K562 (cell line): ENCODE data around the gene MFAP3L. TPM values are rescaled to one million over a fixed set of nuclear protein-coding genes. Genes with fewer than 3 reads are reported as not detected.

ENCODE experiments used
- ATAC-seq: fragments of 200-7000 bp; cut with Tn5 transposase; 3 replicates; pipeline ENCODE4 v1.9.1; 2020; ENCODE audit warnings: moderate library complexity
- BruUV-seq: library from RNA; stranded (reverse); fragments of 400-500 nt; replicated peaks from 2 replicates; lab custom pipeline; 2021; lab: Mats Ljungman, UMichigan
- CTCF ChIA-PET: fragments of 300-600 bp; formaldehyde crosslinking; extraction: SDS; loops from one replicate; lab custom pipeline; 2021; ENCODE audit warnings: low intra/inter-chr PET ratio; lab: Yijun Ruan, JAX
- POLR2A ChIA-PET: fragments of 300-600, 350-650 bp; sonication (Branson Sonifier 250); formaldehyde crosslinking; extraction: SDS; loops from one replicate; lab custom pipeline; 2021; ENCODE audit warnings: antibody characterized with exemption, inconsistent platforms; lab: Yijun Ruan, JAX
- DNase-seq, 4 experiments: peaks; one replicate each; pipeline versions ENCODE4 v3.0.0 to v3.0.0-alpha.2; 2011 to 2018; ENCODE audit warnings: low spot score in 3 of 4, mixed read lengths in 3 of 4; ENCODE audit errors: extremely low read depth in 1 of 4
- FAIRE-seq: peaks from 2 replicates; lab custom pipeline; 2011; peaks lifted over from hg19 to GRCh38; lab: Jason Lieb, UNC
- H2AFZ ChIP-seq: 2 replicates; pipeline ENCODE4 v1.6.0; 2011; ENCODE audit warnings: low read depth, low read length, control low read depth, inconsistent platforms
- H3K27ac ChIP-seq: fragments of 200-600 bp; 3 replicates; pipeline ENCODE4 v1.8.0; 2011; ENCODE audit warnings: low read depth, mild to moderate bottlenecking, control low read depth, inconsistent platforms, low read length, moderate library complexity, mixed read lengths; ENCODE audit errors: extremely low read depth
- H3K27me3 ChIP-seq, 2 experiments: fragments of 300-600 bp in 1 of 2; 2 replicates in 1 of 2; 3 replicates in 1 of 2; pipeline versions ENCODE4 v1.6.0 to v1.8.0; 2011; ENCODE audit warnings: inconsistent platforms in 2 of 2, low read length in 2 of 2, mild to moderate bottlenecking in 1 of 2, mixed read lengths in 1 of 2, moderate library complexity in 1 of 2; ENCODE audit not compliant: control insufficient read depth in 2 of 2, insufficient read depth in 2 of 2
- H3K36me3 ChIP-seq: fragments of 300-600 bp; 3 replicates; pipeline ENCODE4 v1.8.0; 2011; ENCODE audit warnings: mild to moderate bottlenecking, low read length, inconsistent platforms; ENCODE audit not compliant: control insufficient read depth, insufficient read depth
- H3K4me1 ChIP-seq, 2 experiments: fragments of 200-600 bp in 1 of 2; replicated peaks in 1 of 2; 2 replicates in 1 of 2; 3 replicates in 1 of 2; pipeline versions ENCODE4 v1.5.1 to v1.8.0; 2011; ENCODE audit warnings: inconsistent platforms in 2 of 2, low read length in 2 of 2, mild to moderate bottlenecking in 1 of 2, mixed read lengths in 1 of 2, moderate library complexity in 1 of 2; ENCODE audit not compliant: control insufficient read depth in 2 of 2, insufficient read depth in 2 of 2
- H3K4me2 ChIP-seq: 2 replicates; pipeline ENCODE4 v1.6.1; 2011; ENCODE audit warnings: low read length, control low read depth, inconsistent platforms, mixed read lengths; ENCODE audit not compliant: insufficient read depth
- H3K4me3 ChIP-seq: fragments of 200-600 bp; sonication (generic), shearing (Covaris generic); 2 replicates; pipeline ENCODE4 v1.5.1; 2016; ENCODE audit warnings: control low read depth, inconsistent platforms
- H3K79me2 ChIP-seq: fragments of 200-600 bp; 3 replicates; pipeline ENCODE4 v1.8.0; 2011; ENCODE audit warnings: low read length, inconsistent platforms; ENCODE audit not compliant: control insufficient read depth, insufficient read depth
- H3K9ac ChIP-seq, 2 experiments: 2 replicates each; pipeline versions ENCODE4 v1.6.0 to v1.6.1; 2011; ENCODE audit warnings: low read depth in 2 of 2, low read length in 2 of 2, control low read depth in 1 of 2, inconsistent platforms in 1 of 2, mild to moderate bottlenecking in 1 of 2, mixed read lengths in 1 of 2; ENCODE audit not compliant: insufficient read depth in 1 of 2
- H3K9me1 ChIP-seq: one replicate; pipeline ENCODE4 v1.6.0; 2011; ENCODE audit warnings: inconsistent platforms, mild to moderate bottlenecking, low read length, moderate library complexity; ENCODE audit not compliant: control insufficient read depth, insufficient read depth
- H3K9me3 ChIP-seq: replicated peaks from 2 replicates; pipeline ENCODE4 v1.5.1; 2011; ENCODE audit warnings: low read depth, low read length, inconsistent platforms; ENCODE audit not compliant: control insufficient read depth, insufficient read depth
- H4K20me1 ChIP-seq: replicated peaks from 2 replicates; pipeline ENCODE4 v1.6.1; 2011; ENCODE audit warnings: low read length, inconsistent platforms, mixed read lengths; ENCODE audit not compliant: control insufficient read depth, insufficient read depth
- BDP1 ChIP-seq: IDR thresholded peaks from 3 replicates; pipeline ENCODE4 v1.6.1; 2011; ENCODE audit not compliant: insufficient read length, insufficient read depth
- CREM ChIP-seq: IDR thresholded peaks from 2 replicates; pipeline ENCODE4 v1.6.1; 2014; ENCODE audit warnings: antibody characterized with exemption, low read depth
- ELK1 ChIP-seq: sonication (generic); formaldehyde crosslinking; IDR thresholded peaks from 2 replicates; pipeline ENCODE4 v1.8.1; 2022; ENCODE audit warnings: missing genetic modification reagents
- FOXA1 ChIP-seq: fragments of 450-650 bp; IDR thresholded peaks from 2 replicates; pipeline ENCODE4 v1.6.1; 2016; ENCODE audit warnings: mild to moderate bottlenecking, borderline replicate concordance
- KAT7 ChIP-seq: sonication (generic); formaldehyde crosslinking; IDR thresholded peaks from 2 replicates; pipeline ENCODE4 v1.8.0; 2022; ENCODE audit warnings: missing genetic modification reagents, mild to moderate bottlenecking, borderline replicate concordance
- MBD2 ChIP-seq: sonication (generic); IDR thresholded peaks from 2 replicates; pipeline ENCODE4 v1.6.1; 2016; ENCODE audit warnings: low read depth, borderline replicate concordance
- MEF2D ChIP-seq: conservative IDR thresholded peaks from 2 replicates; pipeline ENCODE4 v1.6.1; 2016; ENCODE audit warnings: low read depth, missing genetic modification characterization, missing compliant biosample characterization
- NCOA1 ChIP-seq: fragments of 450-650 bp; IDR thresholded peaks from 2 replicates; pipeline ENCODE4 v1.6.1; 2016; ENCODE audit warnings: low read depth
- NCOA6 ChIP-seq: fragments of 450-650 bp; IDR thresholded peaks from 2 replicates; pipeline ENCODE4 v1.6.1; 2017; ENCODE audit warnings: mild to moderate bottlenecking
- NUFIP1 ChIP-seq: fragments of 450-650 bp; IDR thresholded peaks from 2 replicates; pipeline ENCODE4 v1.6.1; 2018; ENCODE audit not compliant: partially characterized antibody
- ZNF140 ChIP-seq: fragments of 250-450 bp; sonication (Bioruptor Pico); IDR thresholded peaks from 2 replicates; pipeline ENCODE4 v1.8.0; 2021; ENCODE audit warnings: moderate library complexity, mild to moderate bottlenecking, inconsistent platforms
- ZNF239 ChIP-seq: fragments of 250-450 bp; sonication (Bioruptor Pico); IDR thresholded peaks from 2 replicates; pipeline ENCODE4 v1.4.0; 2020; ENCODE audit warnings: mild to moderate bottlenecking
- ZNF280A ChIP-seq: fragments of 450-650 bp; IDR thresholded peaks from 2 replicates; pipeline ENCODE4 v1.6.1; 2018; ENCODE audit warnings: mild to moderate bottlenecking, low read depth; ENCODE audit not compliant: partially characterized antibody
- ZNF589 ChIP-seq: fragments of 200-800 bp; sonication (Bioruptor generic); IDR thresholded peaks from 2 replicates; pipeline ENCODE4 v1.6.1; 2016; ENCODE audit warnings: low read depth, missing genetic modification characterization, missing compliant biosample characterization
- WGBS: fragments of 100-300 bp; shearing (Covaris generic); methylation state at CpG from one replicate; pipeline ENCODE4 v1.1.6; 2016; ENCODE audit warnings: low coverage, mixed read lengths; ENCODE audit not compliant: insufficient coverage; ENCODE audit errors: missing lambda C conversion rate; 5-methylcytosine and 5-hydroxymethylcytosine counted together
- in situ Hi-C: fragments of 300-500 bp; cut with MboI; formaldehyde crosslinking; loops from 4 replicates; pipeline ENCODE4 v1.15.0; 2018; ENCODE audit warnings: inconsistent platforms, mixed read lengths
- intact Hi-C: fragments of 100-400 bp; cut with micrococcal nuclease; formaldehyde crosslinking; loops from 2 replicates; pipeline ENCODE4 v1.14.2; 2022
- polyA plus RNA-seq, 8 experiments: library from polyadenylated mRNA; depleted of rRNA in 4 of 8; stranded (reverse) in 5 of 8; unstranded in 3 of 8; fragments of >200 nt; fragmentation: Nextera tagmentation in 2 of 8; fragmentation: Illumina TruSeq in 1 of 8; extraction: Ambion mirVana in 2 of 8; extraction: Trizol in 1 of 8; gene quantifications; 2 replicates each; pipeline versions ENCODE4 v1.2.1 to v1.2.3, GENCODE V29; 2011 to 2014; ENCODE audit warnings: inconsistent platforms in 1 of 8, missing spikeins in 1 of 8
- total RNA-seq, 7 experiments: library from RNA; depleted of rRNA in 6 of 7; stranded (reverse); fragments of >200 nt in 6 of 7; fragmentation: Illumina TruSeq in 2 of 7; extraction: Trizol in 2 of 7; gene quantifications; 2 replicates each; pipeline versions ENCODE4 v1.2.1 to v1.2.3, GENCODE V29; 2011 to 2021; ENCODE audit warnings: low replicate concordance in 1 of 7

The MFAP3L gene
- total and polyA plus RNA-seq, 9 of the 15 experiments (the other 6 are each of a cell fraction or from before 2014, with no cell fraction given): 0.06 to 0.25 (median 0.20) TPM; not detected in 3

DNA sequence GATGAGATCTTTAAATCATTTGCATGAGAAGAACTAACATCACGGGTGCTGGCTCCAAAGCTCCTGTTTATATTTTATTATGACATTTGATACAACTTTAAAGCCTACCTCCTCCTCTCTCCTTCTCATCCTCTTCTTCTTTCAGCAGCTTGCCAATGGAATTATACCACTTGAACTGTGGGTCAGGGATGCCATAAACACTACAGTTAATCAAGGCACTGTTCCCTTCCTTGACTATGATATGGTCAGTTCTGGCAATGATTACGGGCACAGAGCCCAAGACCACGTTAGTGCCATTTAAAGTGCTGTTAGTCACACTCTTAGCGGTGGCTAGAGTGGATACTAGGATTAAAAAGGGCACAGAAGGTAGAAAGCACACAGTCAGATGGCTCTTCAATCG is 20.7 kb downstream of the MFAP3L start:
- TF ChIP-seq ZNF589 (CRISPR knock-in tag) (no peak), ZNF140 (CRISPR knock-in tag) (no peak), BDP1 (no peak)
- Histone ChIP-seq H3K4me3 (no peak overlapping the region), H3K79me2 (no peaks in the 10 kb centered on the region), H3K4me1 (peaks cover 0 to 13% of the 10 kb centered on the region in 2 experiments; a peak in 3 of 5 replicates), H3K9ac (no peak overlapping the region), H2AFZ (no peak overlapping the region), H3K27me3 (no peaks in the 10 kb centered on the region; a peak in 1 of 5 replicates), H4K20me1 (no peaks in the 10 kb centered on the region), H3K4me2 (no peak overlapping the region), H3K9me3 (no peaks in the 10 kb centered on the region), H3K36me3 (no peaks in the 10 kb centered on the region), H3K27ac (no peak overlapping the region), H3K9me1 (no peaks in the 10 kb centered on the region)
- no peak for ATAC-seq
- POLR2A ChIA-PET: no interaction called here
- CTCF ChIA-PET: no interaction called here
- no peak for DNase-seq
- intact Hi-C loops (no loop called here), in situ Hi-C loops (no loop called here)
- BruUV-seq: no TSS peak
- no peak for FAIRE-seq
- WGBS: 9% methylated on average over 5 of the region's 5 CpGs

- CTCF ChIA-PET: no interaction called here
- Histone ChIP-seq H3K4me2 (no peak overlapping the region), H3K79me2 (no peaks in the 10 kb centered on the region), H3K4me3 (no peak overlapping the region), H3K36me3 (no peaks in the 10 kb centered on the region), H3K9me3 (no peaks in the 10 kb centered on the region), H3K9me1 (no peaks in the 10 kb centered on the region), H3K27ac (no peak overlapping the region), H3K27me3 (no peaks in the 10 kb centered on the region; a peak in 1 of 5 replicates), H4K20me1 (no peaks in the 10 kb centered on the region), H3K4me1 (peaks cover 0 to 13% of the 10 kb centered on the region in 2 experiments; a peak in 3 of 5 replicates), H3K9ac (no peak overlapping the region), H2AFZ (no peak overlapping the region)
- ATAC-seq (no peak), DNase-seq (no peak), FAIRE-seq (no peak)
- in situ Hi-C loops: no loop called here
- WGBS: 3% methylated on average over 5 of the region's 5 CpGs
- intact Hi-C loops: no loop called here
- no TSS peak for BruUV-seq
- POLR2A ChIA-PET: interaction anchor here (0.8 kb wide), 1 partner anchor 22 kb away, joined by 3 read pairs; no protein-coding TSS in a partner anchor
- TF ChIP-seq ZNF280A: no peak
- TF ChIP-seq NCOA6: no peak
- TF ChIP-seq KAT7: no peak
- no peak for TF ChIP-seq MEF2D
- TF ChIP-seq MBD2: no peak
- no peak for TF ChIP-seq NUFIP1
- no peak for TF ChIP-seq FOXA1
- no peak for TF ChIP-seq ZNF239 (CRISPR knock-in tag)
- TF ChIP-seq NCOA1: no peak
- TF ChIP-seq CREM: no peak
- no peak for TF ChIP-seq ELK1
Observed at GRCh38 chr4:170004651-170005295, 21.4 kb downstream of the MFAP3L start.
